ENCODE data around the gene ZNF784. TPM values are rescaled to one million over a fixed set of nuclear protein-coding genes. Genes with fewer than 3 reads are reported as not detected.

The ZNF784 gene
- total and polyA plus RNA-seq, 2 of the 8 experiments (the other 6 are each of a cell fraction or from before 2014, with no cell fraction given) = 6.5 to 8.0 TPM

- TF ChIP-seq, protein P1, sequence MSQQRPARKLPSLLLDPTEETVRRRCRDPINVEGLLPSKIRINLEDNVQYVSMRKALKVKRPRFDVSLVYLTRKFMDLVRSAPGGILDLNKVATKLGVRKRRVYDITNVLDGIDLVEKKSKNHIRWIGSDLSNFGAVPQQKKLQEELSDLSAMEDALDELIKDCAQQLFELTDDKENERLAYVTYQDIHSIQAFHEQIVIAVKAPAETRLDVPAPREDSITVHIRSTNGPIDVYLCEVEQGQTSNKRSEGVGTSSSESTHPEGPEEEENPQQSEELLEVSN (IDR thresholded peaks at IDR 0.05) = peak; percentile 57
- TF ChIP-seq BACH1 (IDR thresholded peaks at IDR 0.05; ENCODE audit: low read length) (no peak), YY1 (IDR thresholded peaks at IDR 0.05; ENCODE audit: low read depth, low read length) (no peak), PHF8 (conservative IDR thresholded peaks at IDR 0.05; ENCODE audit: low read depth, low read length) (peak; percentile 28; the same call in 1 of the 2 replicates), TEAD4 (IDR thresholded peaks at IDR 0.05; ENCODE audit: low read depth, low read length) (no peak), KDM4A (IDR thresholded peaks at IDR 0.05; ENCODE audit: low read depth, low read length, severe bottlenecking) (no peak), POLR2A (IDR thresholded peaks at IDR 0.05; ENCODE audit: control extremely low read depth in 1 of 2, low read depth in 2 of 2, low read length in 2 of 2) (peak in 1 of 2 experiments; percentile 39; a peak in 1 of 3 replicates), TAF7 (optimal IDR thresholded peaks at IDR 0.05; ENCODE audit: borderline replicate concordance, low read depth, low read length) (no peak)
- TF ChIP-seq, protein P2, sequence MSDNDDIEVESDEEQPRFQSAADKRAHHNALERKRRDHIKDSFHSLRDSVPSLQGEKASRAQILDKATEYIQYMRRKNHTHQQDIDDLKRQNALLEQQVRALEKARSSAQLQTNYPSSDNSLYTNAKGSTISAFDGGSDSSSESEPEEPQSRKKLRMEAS (IDR thresholded peaks at IDR 0.05) = peak; percentile 81
Measured at GRCh38 chr19:55642153-55643002, 18.0 kb upstream of the ZNF784 start (continued).
